Stomach (tissue), 9 donors: ENCODE measurements around the gene SIRPD. TPM values are rescaled to one million over a fixed set of nuclear protein-coding genes. Genes with fewer than 3 reads are reported as not detected.
A peak's percentile ranks its signal among the peaks of the same experiment; 100 is the strongest.

Experiments used
- DNase-seq, 2 donors: peaks; one replicate each; pipeline versions ENCODE4 v3.0.0 to v3.0.0-alpha.2; 2013 to 2019
- H3K27ac ChIP-seq, 5 donors: fragments of 200-600 bp in 4 of 5; sonication (generic) in 4 of 5; one replicate each; pipeline ENCODE4 v1.5.1; 2013 to 2019; ENCODE audit warnings: mild to moderate bottlenecking in 1 of 5, moderate library complexity in 1 of 5
- H3K27me3 ChIP-seq, 3 donors: fragments of 200-600 bp; sonication (generic); one replicate each; pipeline ENCODE4 v1.5.1; 2017 to 2019; ENCODE audit warnings: mixed run types in 1 of 3
- H3K36me3 ChIP-seq, 4 donors: fragments of 200-600 bp; sonication (generic); 1 replicate in 3 of 4; 2 replicates in 1 of 4; pipeline ENCODE4 v1.5.1; 2016 to 2019
- H3K4me1 ChIP-seq, 4 donors: fragments of 200-600 bp; sonication (generic); one replicate each; pipeline ENCODE4 v1.5.1; 2016 to 2019
- H3K4me3 ChIP-seq, 4 donors: fragments of 200-600 bp; sonication (generic) in 3 of 4; one replicate each; pipeline ENCODE4 v1.5.1; 2016 to 2019; ENCODE audit warnings: mild to moderate bottlenecking in 1 of 4
- H3K9me3 ChIP-seq, 4 donors: fragments of 200-600 bp; sonication (generic); one replicate each; pipeline ENCODE4 v1.5.1; 2016 to 2019
- EP300 ChIP-seq: sonication (generic); formaldehyde crosslinking; IDR thresholded peaks from one replicate; pipeline ENCODE4 v1.6.1; 2017; ENCODE audit warnings: antibody characterized with exemption
- POLR2A ChIP-seq, 4 donors: fragments of 450-650 bp; IDR thresholded peaks; one replicate each; pipeline ENCODE4 v1.6.1; 2016; ENCODE audit warnings: antibody characterized with exemption in 4 of 4, control low read depth in 2 of 4, mild to moderate bottlenecking in 1 of 4, moderate library complexity in 1 of 4
- POLR2AphosphoS5 ChIP-seq, 3 donors: sonication (generic); formaldehyde crosslinking; IDR thresholded peaks; one replicate each; pipeline ENCODE4 v1.6.1; 2016; ENCODE audit warnings: antibody characterized with exemption in 3 of 3
- WGBS, 5 donors: extraction: QIAGEN DNeasy Blood & Tissue Kit in 3 of 5; methylation state at CpG; one replicate each; pipeline versions ENCODE4 v1.1.5 to v1.1.7; 2013 to 2018; 5-methylcytosine and 5-hydroxymethylcytosine counted together
- intact Hi-C: fragments of 100-400 bp; cut with DNase I; formaldehyde crosslinking; loops from one replicate; pipeline ENCODE4 v1.15.1; 2023; ENCODE audit warnings: low total_unique reads
- polyA plus RNA-seq, 3 donors: library from polyadenylated mRNA; stranded (reverse); fragments of 200-250 nt; gene quantifications; one replicate each; pipeline ENCODE4 v1.2.3, GENCODE V29; 2013
- total RNA-seq, 5 donors: library from RNA; depleted of rRNA; stranded (reverse); fragments of >200 nt; gene quantifications; one replicate each; pipeline versions ENCODE4 v1.1.0 to v1.2.3, GENCODE V29; 2014 to 2016
- TF ChIP-seq, protein P1 (sequence below), 7 experiments: fragments of 450-650 bp in 4 of 7; fragments of 200-600 bp in 3 of 7; sonication (generic) in 3 of 7; IDR thresholded peaks; one replicate each; pipeline ENCODE4 v1.5.1; 2016 to 2019; ENCODE audit warnings: antibody characterized with exemption in 7 of 7, control low read depth in 2 of 7, mild to moderate bottlenecking in 1 of 7
- donor health status: healthy with polysubstance abuse.
- donor health status: Bipolar disorder and iron deficiency.
- donor health status: healthy.

The SIRPD gene
- total and polyA plus RNA-seq, 8 donors: 0.45 TPM; not detected in 7

GRCh38 chr20:1524004-1524403 lies 33.5 kb downstream of the SIRPD start:
- no peak overlapping the region for H3K27ac ChIP-seq
- TF ChIP-seq, protein P1, sequence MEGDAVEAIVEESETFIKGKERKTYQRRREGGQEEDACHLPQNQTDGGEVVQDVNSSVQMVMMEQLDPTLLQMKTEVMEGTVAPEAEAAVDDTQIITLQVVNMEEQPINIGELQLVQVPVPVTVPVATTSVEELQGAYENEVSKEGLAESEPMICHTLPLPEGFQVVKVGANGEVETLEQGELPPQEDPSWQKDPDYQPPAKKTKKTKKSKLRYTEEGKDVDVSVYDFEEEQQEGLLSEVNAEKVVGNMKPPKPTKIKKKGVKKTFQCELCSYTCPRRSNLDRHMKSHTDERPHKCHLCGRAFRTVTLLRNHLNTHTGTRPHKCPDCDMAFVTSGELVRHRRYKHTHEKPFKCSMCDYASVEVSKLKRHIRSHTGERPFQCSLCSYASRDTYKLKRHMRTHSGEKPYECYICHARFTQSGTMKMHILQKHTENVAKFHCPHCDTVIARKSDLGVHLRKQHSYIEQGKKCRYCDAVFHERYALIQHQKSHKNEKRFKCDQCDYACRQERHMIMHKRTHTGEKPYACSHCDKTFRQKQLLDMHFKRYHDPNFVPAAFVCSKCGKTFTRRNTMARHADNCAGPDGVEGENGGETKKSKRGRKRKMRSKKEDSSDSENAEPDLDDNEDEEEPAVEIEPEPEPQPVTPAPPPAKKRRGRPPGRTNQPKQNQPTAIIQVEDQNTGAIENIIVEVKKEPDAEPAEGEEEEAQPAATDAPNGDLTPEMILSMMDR (IDR thresholded peaks at IDR 0.05): no peak
- TF ChIP-seq EP300 (no peak), POLR2AphosphoS5 (IDR thresholded peaks at IDR 0.05) (no peak), POLR2A (IDR thresholded peaks at IDR 0.05) (no peak)
- intact Hi-C loops: no loop called here
- H3K9me3 ChIP-seq: peaks cover 0 to 3% (median 0%) of the 10 kb centered on the region in 4 donors
- H3K4me1 ChIP-seq: no peaks in the 10 kb centered on the region
- WGBS, 5 donors: 7 to 39% (median 10%) methylated on average over 4 of the region's 4 CpGs
- DNase-seq: peak in 1 of 2 donors; percentile 16
- no peaks in the 10 kb centered on the region for H3K36me3 ChIP-seq
- H3K27me3 ChIP-seq: no peaks in the 10 kb centered on the region
- no peak overlapping the region for H3K4me3 ChIP-seq

- intact Hi-C loops: no loop called here
- Histone ChIP-seq H3K4me1 (no peaks in the 10 kb centered on the region), H3K4me3 (no peak overlapping the region), H3K27ac (no peak overlapping the region), H3K27me3 (peaks cover 0 to 12% (median 0%) of the 10 kb centered on the region in 3 donors), H3K36me3 (no peaks in the 10 kb centered on the region), H3K9me3 (no peaks in the 10 kb centered on the region)
- WGBS, 5 donors: 66 to 75% (median 68%) methylated on average over 5 of the region's 5 CpGs
- no peak for DNase-seq
- no peak for TF ChIP-seq POLR2AphosphoS5 (IDR thresholded peaks at IDR 0.05)
- TF ChIP-seq, protein P1 (IDR thresholded peaks at IDR 0.05): no peak
- no peak for TF ChIP-seq POLR2A (IDR thresholded peaks at IDR 0.05)
- TF ChIP-seq EP300: no peak
Measured at GRCh38 chr20:1517010-1517409, 40.5 kb downstream of the SIRPD start.

- Histone ChIP-seq H3K9me3 (no peaks in the 10 kb centered on the region), H3K36me3 (no peaks in the 10 kb centered on the region), H3K27me3 (peaks cover 0 to 28% (median 5%) of the 10 kb centered on the region in 3 donors), H3K4me3 (no peak overlapping the region), H3K27ac (no peak overlapping the region), H3K4me1 (no peaks in the 10 kb centered on the region)
- 74 to 93% (median 81%) methylated on average over 1 of the region's 1 CpG for WGBS, 5 donors
- intact Hi-C loops: no loop called here
- DNase-seq: no peak
- TF ChIP-seq POLR2A (IDR thresholded peaks at IDR 0.05) (no peak), EP300 (no peak)
Measured at GRCh38 chr20:1513801-1514200, 43.7 kb downstream of the SIRPD start.

- Histone ChIP-seq H3K36me3 (no peaks in the 10 kb centered on the region), H3K9me3 (no peaks in the 10 kb centered on the region), H3K4me1 (no peaks in the 10 kb centered on the region), H3K27me3 (peaks cover 0 to 23% (median 5%) of the 10 kb centered on the region in 3 donors), H3K27ac (no peak overlapping the region), H3K4me3 (no peak overlapping the region)
- 34 to 41% (median 38%) methylated on average over 9 of the region's 9 CpGs for WGBS, 5 donors
- intact Hi-C loops: no loop called here
- peak in 1 of 2 donors; percentile 24 for DNase-seq
- TF ChIP-seq POLR2A (IDR thresholded peaks at IDR 0.05) (no peak), POLR2AphosphoS5 (IDR thresholded peaks at IDR 0.05) (no peak), EP300 (no peak)
- TF ChIP-seq, protein P1 (IDR thresholded peaks at IDR 0.05): no peak
Measured at GRCh38 chr20:1509237-1509636, 48.3 kb downstream of the SIRPD start.

GRCh38 chr20:1508574-1508973 lies 48.9 kb downstream of the SIRPD start:
- no peaks in the 10 kb centered on the region for H3K9me3 ChIP-seq
- H3K27ac ChIP-seq: no peak overlapping the region
- H3K27me3 ChIP-seq: peaks cover 0 to 23% (median 5%) of the 10 kb centered on the region in 3 donors
- DNase-seq: no peak
- no peaks in the 10 kb centered on the region for H3K4me1 ChIP-seq
- intact Hi-C loops: no loop called here
- no peak for TF ChIP-seq POLR2A (IDR thresholded peaks at IDR 0.05)
- TF ChIP-seq EP300: no peak
- TF ChIP-seq POLR2AphosphoS5 (IDR thresholded peaks at IDR 0.05): no peak
- TF ChIP-seq, protein P1 (IDR thresholded peaks at IDR 0.05): no peak
- no peak overlapping the region for H3K4me3 ChIP-seq
- no peaks in the 10 kb centered on the region for H3K36me3 ChIP-seq
